Measurements from ENCODE around the gene CCDC188.

DNA sequence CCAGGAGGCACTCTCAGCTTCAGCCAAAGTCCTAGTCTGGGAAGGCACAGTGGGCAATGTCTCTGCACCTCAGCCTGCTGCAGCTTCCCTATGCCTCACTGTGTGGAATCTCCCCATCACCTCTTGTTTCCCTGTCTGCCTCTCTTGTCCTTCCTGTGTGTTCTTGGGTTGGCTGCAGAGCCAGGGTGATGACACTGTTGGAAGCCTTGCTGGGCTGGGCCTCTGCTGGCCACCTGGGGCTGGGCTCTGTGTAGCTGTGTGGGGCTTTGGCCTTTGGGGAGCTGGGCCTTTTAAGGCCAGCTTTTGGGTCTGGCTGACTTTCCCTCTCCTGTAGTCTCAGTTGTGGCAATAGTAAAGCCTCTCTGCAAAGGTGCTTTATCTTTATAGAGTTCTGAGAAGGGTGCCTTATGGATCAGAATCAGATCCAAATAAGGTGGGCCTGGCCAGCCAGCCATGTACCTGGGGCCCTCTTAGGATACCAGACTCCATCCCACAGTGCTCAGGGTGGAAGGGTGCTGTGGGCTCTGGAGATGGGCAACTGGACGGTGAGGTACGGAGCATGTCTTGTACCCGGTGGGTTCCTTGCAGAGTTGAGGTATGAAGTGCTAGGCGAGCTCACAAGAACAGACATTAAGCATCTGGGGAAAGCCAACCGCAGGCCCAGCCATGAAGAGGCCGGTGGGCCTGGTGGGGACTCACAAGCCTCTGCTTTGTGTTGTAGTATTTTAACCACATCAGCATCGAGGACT lies 45.2 kb downstream of the CCDC188 start:
- TF ChIP-seq EZH2 (IDR thresholded peaks at IDR 0.05; ENCODE audit: insufficient read depth, low read length), result no peak
- TF ChIP-seq, protein P1, sequence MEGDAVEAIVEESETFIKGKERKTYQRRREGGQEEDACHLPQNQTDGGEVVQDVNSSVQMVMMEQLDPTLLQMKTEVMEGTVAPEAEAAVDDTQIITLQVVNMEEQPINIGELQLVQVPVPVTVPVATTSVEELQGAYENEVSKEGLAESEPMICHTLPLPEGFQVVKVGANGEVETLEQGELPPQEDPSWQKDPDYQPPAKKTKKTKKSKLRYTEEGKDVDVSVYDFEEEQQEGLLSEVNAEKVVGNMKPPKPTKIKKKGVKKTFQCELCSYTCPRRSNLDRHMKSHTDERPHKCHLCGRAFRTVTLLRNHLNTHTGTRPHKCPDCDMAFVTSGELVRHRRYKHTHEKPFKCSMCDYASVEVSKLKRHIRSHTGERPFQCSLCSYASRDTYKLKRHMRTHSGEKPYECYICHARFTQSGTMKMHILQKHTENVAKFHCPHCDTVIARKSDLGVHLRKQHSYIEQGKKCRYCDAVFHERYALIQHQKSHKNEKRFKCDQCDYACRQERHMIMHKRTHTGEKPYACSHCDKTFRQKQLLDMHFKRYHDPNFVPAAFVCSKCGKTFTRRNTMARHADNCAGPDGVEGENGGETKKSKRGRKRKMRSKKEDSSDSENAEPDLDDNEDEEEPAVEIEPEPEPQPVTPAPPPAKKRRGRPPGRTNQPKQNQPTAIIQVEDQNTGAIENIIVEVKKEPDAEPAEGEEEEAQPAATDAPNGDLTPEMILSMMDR (IDR thresholded peaks at IDR 0.05; ENCODE audit: insufficient read depth, low read depth, low read length), result no peak
